ENCODE data around the gene S100Z. TPM values are rescaled to one million over a fixed set of nuclear protein-coding genes. Genes with fewer than 3 reads are reported as not detected.
"Not testable (repeated sequence)": the region's sequence is repeated elsewhere in the genome, so short reads cannot be mapped to it uniquely, and the experiment has no call there.

S100Z gene
- total RNA-seq, 1 donor from 2014 or later = 4.3 TPM

DNA sequence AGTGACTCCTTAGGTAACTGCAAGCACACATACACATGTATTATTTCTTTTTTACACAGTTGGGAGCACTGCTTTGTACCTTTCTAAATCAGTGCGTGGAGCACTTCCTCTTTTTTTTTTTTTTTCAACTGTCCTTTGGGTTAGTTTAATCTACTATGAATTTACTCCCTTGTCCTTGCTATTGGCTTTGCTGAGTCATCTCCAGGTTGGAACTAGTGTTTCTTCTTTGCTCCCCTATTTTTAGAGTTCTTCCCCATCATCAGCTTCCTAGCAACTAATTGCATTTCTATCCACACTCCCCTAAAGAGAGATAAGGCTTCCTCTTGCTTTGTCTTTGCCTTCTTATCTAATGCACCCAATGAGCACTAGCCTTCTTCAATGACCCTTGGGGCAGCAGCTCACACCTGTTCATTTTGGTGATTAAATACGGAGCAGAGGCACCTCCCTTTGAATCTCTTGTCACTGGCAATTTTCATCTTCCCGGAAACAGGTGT lies 24.3 kb downstream of the S100Z start:
- DNase-seq (ENCODE audit: low spot score) = no peak

DNA sequence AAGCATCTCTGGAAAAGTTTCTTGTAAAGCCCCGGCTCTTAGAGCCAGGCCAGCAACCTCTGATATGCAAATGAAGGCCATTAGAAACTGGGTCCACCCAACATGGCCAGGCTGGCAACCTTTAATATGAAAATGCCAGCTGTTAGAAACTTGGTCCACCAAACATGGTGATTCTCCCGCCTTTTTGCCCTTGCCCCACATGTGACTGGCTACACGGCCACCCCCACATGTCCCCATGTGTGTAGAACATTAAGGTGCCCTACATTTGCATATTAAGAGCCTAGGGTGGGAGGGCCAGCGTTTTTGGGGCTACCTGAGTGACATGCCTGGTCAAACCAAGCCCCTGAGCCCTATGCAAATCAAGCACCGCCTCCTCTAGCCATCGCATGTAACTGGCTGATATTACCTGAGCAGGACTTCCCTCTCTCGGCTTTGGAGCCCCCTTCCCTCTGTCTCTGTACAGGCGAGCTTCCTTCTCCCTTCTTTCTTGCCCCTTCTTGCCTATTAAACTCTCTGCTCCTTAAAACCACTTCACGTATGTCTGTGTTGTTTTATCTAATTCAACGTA lies 39.0 kb downstream of the S100Z start:
- no peak for DNase-seq (ENCODE audit: low spot score)

DNA sequence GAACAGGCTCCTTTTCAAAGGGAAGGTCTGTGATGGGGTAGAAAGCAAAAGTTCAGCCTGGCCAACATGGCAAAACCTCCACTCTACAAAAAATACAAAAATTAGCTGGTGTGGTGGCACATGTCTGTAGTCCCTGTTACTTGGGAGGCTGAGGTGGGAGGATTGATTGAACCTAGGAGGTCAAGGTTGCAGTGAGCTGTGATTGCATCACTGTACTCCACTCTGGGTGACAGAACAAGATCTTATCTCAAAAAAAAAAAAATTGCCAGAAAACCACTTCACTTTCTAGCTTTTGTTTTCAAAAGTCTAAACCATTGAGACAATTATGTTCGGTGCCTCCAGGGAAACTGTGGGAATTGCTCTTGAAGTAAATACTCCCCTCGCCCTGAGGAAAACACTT lies 43.5 kb downstream of the S100Z start:
- DNase-seq (ENCODE audit: low spot score) = no peak

DNA sequence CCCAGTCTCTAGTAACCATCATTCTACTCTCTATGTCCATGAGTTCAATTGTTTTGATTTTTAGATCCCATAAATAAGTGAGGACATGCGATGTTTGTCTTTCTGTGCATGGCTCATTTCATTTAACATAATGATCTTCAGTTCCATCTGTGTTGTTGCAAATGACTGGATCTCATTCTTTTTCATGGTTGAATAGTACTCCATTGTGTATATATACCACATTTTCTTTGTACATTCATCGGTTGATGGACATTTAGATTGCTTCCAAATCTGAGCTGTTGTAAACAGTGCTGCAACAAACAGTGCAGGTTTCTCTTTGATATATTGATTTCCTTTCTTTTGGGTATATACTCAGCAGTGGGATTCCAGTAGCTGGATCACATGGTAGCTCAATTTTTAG lies 46.4 kb downstream of the S100Z start:
- DNase-seq (ENCODE audit: low spot score) = no peak

DNA sequence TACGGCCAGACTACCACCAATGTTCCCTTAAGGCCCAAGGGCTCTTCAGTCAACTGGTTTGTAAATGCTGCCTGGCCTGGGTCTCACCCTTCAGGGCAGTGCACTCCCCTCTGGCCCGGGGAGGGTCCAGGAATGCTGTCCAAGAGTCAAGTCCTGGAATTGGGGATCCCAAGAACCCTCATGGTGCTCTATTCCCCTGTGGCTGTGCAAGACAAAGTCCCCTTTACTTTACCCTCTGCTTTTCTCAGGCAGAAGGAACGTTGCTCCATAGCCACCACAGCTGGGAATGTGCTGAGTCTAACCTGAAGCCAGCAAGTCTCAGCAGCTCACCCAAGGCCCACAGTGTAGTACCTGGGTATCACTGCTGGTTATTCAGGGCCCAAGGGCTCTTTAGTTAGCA lies 51.7 kb downstream of the S100Z start:
- DNase-seq (ENCODE audit: low spot score) = no peak

DNA sequence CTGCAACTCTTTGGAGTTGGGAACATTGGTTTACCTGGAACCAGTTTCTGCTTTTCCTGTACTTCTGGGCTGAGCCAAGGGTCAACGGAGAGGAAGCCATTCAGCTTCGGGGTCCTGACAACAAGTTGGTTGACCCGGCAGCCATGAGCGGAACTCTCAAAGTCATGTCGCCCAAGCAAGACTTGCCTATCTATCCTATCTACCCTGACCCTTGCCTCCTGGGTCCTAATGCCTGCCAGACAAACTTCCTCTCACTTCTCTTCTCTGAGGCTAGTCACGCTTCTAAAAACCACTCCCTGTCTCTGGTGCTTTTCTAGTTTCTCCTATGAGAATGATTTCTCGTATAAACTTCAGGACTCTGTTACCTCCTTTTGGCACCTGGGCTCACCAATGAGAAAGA lies 58.4 kb downstream of the S100Z start:
- no peak for DNase-seq (ENCODE audit: low spot score)

DNA sequence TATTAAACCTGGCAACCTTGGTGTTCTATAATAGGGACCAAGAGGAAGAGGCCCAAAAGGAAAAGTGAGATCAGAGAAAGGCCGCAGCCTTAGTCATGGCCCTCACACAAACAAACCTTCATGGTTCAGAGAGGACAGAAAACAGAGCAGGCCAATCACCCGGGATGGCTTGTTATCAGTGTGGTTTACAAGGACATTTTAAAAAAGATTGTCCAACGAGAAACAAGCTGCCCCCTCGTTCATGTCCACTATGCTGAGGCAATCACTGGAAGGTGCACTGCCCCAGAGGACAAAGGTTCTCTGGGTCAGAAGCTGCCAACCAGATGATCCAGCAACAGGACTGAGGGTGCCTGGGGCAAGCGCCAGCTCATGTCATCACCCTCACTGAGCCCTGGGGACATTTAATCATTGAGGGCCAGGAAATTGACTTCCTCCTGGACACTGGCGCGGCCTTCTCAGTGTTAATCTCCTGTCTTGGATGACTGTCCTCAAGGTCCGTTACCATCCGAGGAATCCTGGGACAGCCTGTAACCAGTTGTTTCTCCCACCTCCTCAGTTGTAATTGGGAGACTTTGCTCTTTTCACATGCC lies 60.6 kb downstream of the S100Z start:
- DNase-seq (ENCODE audit: low spot score) = not testable (repeated sequence)

DNA sequence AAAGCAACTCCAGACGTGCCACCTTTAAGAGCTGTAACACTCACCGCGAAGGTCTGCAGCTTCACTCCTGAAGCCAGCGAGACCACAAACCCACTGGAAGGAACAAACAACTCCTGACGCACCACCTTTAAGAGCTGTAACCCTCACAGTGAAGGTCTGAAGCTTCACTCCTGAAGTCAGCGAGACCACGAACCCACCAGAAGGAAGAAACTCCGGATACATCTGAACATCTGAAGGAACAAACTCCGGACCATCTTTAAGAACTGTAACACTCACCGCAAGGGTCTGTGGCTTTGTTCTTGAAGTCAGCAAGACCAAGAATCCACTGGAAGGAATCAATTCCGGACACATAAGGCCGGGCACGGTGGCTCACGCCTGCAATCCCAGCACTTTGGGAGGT lies 64.9 kb downstream of the S100Z start:
- DNase-seq (ENCODE audit: low spot score) = not testable (repeated sequence)

DNA sequence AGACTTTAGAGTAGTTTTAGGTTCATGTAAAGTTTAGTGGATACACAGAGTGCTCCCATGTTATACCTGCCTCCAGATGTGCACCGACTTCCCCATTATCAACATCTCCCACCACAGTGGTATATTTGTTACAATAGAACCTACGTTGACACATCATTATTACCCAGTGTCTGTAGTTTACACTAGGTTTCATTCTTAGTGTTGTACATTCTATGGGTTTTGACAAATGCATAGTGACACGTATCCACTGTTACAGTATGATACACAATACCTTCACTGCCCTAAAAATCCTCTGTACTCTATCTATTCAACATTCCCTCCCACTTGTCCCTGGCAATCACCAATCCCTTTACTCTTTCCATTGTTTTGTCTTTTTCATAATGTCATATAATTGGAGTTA lies 68.7 kb downstream of the S100Z start:
- no peak for DNase-seq (ENCODE audit: low spot score)

DNA sequence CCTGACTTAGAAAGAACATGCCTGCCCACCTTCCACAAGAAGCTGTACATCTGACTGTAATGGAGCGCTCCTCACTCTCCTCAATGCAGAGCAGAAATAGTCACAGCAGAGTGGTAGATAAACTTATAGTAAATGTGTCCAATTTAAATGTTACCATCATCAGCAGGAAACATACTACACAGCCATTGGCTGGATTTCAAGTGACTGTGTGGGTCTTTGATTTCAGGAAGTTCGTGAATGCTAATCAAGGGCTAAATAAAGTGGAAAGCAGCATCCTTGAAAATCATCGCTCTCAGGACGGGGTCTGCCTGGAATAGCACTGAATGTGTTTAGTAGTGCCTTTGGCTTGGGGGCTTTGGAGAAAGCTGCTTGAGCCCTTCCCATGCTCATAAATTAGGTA lies 70.7 kb downstream of the S100Z start:
- DNase-seq (ENCODE audit: low spot score) = no peak

DNA sequence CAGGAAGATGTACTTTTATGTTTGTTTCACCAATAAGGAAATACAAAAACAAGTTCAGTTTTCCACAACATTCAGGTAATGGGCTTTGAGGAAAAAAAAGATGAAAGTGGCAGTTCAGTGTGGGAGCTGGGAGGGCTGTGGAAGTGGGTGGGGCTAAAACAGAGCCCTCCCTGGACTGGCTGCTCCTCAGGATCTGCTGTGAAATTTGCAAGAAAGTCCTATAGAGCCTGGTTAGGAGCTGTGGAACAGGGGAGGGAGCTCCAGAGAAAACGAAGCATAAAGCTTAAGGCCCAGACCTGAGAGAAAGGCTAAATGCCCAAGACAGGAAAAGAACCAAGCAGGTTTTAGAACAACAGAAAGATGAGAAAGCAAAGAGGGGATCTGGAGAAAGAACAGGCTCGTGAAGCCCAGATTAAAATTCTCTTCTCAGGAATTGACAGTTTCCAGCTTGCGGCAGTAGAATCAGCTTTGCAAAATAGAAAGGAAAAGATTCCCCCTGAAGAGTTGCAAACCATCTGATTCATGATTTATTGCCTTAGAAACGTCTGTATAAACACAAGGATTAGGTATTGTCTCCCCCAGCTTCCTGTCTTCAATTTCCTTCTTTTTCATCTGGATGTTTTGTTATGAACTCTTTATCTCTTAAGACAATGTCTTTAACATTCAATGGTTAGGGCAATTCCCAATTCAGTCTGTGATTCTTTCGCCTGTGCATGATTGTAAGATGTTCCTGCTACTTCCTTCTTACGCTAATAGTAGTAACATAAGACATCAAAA lies 76.7 kb downstream of the S100Z start:
- DNase-seq (ENCODE audit: low spot score) = no peak

DNA sequence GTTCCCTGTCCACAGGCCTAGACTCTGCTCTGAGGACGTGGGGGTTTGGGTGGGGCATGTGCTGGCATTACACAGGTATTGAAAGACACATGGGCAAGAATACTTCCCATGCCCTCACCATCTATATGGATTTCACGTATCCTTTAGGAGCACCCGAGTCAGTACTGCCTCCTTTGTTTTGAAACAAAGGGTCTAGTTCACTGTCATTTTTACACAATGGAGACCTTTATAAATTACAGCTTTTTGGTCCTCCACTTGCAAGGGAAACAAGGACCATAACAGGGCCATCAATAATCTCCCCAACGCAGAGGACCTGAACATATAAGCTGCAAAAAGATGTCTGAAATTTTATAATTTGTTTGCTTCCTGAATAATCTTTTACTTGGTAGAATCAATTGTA lies 78.1 kb downstream of the S100Z start:
- no peak for DNase-seq (ENCODE audit: low spot score)

DNA sequence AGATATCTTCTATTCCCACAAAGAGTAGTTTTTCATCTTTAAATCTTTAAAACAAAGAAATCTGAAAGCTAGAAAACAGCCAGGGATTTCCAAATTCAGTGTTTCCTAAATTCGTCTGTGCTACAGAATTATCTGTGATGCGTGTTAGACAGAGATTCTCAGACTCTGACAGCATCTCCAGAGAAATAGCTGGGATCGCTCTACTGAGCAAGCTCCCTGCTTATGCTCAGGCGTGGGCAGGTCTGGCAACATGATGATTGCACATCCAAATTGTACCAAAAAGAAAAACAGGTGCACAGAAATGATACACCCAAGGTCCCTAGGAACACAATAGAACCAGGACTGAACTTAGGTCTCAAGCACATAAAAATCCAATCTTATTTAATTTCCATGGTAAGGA lies 80.3 kb downstream of the S100Z start:
- DNase-seq (ENCODE audit: low spot score) = no peak

DNA sequence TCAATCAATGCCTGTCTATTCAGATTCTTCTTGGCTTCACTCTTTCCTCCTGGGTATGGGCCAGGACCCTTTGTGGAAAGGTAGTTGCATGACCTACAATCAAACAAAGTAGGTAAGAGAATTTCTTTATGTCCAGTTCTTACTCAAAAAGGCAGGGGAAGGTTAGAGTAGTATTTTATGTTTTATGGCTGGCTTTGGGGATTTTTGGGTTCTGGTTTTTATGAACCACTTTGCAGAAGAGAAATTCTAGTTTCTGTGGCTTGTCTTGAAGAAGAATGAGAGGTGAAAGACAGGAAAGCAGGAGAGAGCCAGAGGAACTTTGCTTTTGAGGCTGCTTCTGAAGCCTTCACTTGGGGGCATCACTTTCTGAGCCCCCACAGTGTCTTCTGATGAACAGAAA lies 88.4 kb downstream of the S100Z start:
- no peak for DNase-seq (ENCODE audit: low spot score)

DNA sequence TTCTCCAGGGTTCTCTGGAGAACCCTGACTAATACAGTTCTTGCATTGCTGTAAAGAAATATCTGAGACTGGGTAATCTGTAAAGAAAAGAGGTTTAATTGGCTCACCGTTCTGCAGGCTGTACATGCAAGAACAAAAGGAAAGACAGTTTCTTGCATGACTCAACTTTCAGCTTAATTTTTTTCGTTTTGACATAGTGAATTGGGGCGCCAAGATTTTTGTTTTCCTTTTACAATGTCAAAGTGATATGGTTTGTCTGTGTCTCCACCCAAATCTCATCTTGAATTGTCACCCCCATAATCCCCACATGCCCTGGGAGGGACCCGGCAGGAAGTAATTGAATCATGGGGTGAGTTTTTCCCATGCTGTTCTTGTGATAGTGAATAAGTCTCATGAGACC lies 91.2 kb downstream of the S100Z start:
- DNase-seq (ENCODE audit: low spot score) = no peak

DNA sequence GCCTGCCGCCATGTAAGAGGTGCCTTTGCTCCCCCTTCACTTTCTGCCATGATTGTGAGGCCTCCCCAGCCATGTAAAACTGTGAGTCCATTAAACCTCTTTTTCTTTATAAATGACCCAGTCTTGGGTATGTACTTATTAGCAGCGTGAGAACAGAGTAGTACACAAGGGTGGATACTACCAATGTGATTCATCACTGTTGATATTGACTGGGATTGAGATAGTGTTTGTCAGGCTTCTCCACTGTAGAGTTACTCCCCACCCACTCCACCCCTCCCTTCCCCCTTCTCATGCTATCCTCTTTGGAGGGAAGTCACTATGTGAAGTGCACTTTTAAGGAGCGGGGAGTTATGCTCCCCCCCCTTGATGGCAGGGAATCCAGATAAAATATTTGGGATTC lies 91.6 kb downstream of the S100Z start:
- no peak for DNase-seq (ENCODE audit: low spot score)

DNA sequence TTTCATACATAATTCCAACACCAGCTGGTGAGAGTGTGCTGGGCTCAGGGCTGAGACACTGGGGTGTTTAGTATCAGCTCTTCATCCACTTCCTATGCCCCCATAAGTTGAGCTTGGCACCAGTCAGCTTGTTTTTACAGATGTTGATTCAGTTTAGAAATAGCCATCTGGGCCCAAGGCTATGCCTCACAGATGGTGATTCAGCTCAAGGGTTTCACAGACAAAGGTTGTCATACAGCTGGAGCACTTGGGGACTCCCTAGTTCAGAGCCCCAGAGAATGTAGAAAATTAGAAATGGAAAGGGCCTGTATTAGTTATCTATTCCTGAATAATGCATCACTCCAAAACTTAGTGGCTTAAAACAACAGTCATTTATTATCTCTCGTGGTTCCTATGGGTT lies 92.8 kb downstream of the S100Z start:
- no peak for DNase-seq (ENCODE audit: low spot score)

DNA sequence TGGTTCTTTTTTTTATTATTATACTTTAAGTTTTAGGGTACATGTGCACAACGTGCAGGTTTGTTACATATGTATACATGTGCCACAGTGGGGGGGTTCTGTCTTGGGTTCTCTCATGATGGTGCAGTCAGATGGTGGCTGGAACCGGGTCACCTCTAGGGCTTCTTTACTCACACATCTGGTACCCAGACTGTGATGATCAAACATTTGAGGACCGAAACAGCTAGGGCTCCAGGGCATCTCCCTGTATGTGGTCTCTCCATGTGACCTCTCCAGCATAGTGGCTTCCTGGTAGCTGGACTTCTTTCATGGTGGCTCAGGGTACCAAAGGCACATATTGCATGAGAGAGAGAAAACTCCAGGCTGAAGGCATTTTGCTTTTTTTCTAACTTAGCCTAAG lies 93.2 kb downstream of the S100Z start:
- DNase-seq (ENCODE audit: low spot score) = no peak

DNA sequence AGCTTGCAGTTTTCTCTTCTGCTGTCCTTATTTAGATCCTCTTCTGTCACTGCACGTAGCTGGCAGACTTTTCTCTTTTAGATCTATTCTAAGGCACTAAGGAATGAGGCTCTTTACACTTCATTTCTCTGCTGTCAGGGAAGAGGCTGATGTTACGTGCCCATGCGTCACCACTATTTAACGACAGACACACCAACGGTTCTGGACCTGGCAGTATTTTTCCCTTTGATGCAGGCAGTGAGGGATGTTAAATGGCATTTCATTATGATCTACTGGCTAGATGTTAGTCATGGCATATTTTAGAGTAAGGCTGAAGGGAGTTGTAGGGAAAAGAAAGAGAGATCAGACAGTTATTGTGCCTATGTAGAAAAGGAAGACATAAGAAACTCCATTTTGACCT lies 94.8 kb downstream of the S100Z start:
- no peak for DNase-seq (ENCODE audit: low spot score)

DNA sequence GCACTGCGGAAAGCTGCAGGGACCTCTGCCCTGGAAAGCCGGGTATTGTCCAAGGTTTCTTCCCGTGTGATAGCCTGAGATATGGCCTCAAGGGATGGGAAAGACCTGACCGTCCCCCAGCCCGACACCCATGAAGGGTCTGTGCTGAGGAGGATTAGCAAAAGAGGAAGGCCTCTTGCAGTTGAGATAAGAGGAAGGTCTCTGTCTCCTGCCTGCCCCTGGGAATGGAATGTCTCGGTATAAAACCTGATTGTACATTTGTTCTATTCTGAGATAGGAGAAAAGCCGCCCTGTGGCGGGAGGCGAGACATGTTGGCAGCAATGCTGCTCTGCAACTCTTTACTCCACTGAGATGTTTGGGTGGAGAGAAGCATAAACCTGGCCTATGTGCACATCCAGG lies 95.4 kb downstream of the S100Z start:
- not testable (repeated sequence) for DNase-seq (ENCODE audit: low spot score)

DNA sequence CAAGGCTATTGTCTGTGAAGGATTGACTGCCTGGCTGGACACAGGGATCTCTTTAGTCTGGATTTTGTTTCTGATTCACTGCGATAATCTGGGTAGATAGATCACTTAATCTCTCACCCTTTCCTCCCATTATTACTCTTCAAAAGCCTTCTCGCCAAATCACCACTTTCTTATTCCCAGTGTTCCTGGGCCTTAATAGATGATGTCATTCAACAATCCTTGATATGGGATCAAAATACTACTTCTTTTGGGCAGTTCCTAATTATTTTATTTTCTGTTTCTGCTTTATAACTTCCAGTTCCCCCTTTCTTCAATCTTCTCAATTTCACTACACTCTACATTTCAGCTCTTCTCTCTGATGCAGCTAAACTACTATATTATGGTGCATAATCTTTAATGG lies 96.3 kb downstream of the S100Z start:
- DNase-seq (ENCODE audit: low spot score) = no peak

DNA sequence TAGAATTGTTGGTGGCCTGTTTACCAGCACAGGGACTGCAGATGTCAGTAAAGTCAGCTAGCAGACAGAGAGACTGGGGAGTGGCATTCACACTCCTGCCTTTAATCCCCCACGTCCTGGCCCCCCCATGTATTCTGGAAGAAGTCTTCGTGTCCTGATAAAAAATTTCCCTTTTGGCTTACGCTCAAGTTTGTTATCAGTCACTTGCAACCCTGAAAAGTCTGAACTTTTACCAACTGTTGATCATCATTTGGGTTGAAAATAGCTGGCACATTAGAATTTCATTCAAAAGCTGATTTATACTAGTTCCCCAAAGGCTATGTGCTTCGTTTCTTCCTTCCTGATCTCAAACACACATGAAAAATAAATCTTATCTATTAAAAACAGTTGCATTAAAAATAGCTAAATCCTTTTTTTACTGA lies 97.3 kb downstream of the S100Z start:
- DNase-seq (ENCODE audit: low spot score) = no peak

All from umbilical cord (tissue), 2 donors.